ENCODE results near the gene ATP6V1D.
"Not testable (repeated sequence)": the region's sequence is repeated elsewhere in the genome, so short reads cannot be mapped to it uniquely, and the experiment has no call there.

The ATP6V1D gene

GRCh38 chr14:67370830-67371229 lies 11.2 kb upstream of the ATP6V1D start:
- no peak for DNase-seq

DNA sequence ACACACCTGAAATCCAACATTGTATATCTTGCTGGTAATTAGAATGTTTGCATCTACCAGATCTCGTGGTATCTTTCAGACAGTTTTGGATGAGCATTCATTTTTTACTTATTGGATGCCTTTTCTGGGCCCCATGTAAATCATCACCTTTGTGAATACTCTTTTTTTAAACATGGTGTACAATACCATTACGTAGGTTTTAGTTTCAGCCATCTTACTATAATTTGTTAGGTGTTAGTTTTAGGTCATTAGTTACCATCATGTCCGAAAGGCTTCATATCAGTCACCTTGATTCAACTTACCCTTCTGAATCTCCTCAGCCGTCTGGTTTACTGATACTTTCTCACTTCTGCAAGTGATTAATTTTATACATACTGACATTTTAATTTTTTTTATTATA lies 5.9 kb upstream of the ATP6V1D start:
- no peak for DNase-seq

DNA sequence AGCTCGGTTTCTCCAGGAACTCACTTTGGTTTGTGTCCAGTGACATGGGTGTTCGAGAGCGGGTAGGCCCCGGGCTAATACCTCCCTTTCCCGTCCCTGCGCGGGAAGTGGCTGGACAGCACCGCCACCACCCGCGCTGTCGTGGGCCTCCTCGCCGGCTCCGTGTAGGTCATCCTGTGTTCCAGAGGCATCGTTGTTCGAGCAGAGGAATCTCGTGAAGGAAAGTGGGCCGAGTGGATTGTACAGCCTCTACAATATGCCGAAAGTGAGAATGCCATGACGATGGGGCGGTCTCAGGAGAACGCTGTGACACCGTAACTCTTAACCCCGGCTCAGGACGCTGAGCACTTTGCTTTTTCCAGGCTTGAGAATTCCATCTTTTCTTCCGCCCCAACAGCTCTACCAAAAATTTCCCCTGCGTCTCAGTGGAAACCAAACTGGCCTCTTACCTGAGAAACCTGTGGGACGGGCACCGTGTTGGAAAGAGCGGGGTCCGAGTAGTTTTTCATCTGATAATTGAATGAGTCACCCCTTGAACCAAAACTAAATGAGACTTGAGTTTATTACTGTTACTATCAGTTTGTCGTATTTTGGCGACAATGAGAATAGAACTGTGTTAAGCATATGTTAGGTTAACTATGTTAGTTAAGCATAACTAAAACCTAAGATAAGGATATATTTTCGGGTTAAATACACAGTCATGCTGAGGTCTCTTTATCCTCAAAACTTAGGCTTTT lies 1.0 kb upstream of the ATP6V1D start:
- no peak for DNase-seq

DNA sequence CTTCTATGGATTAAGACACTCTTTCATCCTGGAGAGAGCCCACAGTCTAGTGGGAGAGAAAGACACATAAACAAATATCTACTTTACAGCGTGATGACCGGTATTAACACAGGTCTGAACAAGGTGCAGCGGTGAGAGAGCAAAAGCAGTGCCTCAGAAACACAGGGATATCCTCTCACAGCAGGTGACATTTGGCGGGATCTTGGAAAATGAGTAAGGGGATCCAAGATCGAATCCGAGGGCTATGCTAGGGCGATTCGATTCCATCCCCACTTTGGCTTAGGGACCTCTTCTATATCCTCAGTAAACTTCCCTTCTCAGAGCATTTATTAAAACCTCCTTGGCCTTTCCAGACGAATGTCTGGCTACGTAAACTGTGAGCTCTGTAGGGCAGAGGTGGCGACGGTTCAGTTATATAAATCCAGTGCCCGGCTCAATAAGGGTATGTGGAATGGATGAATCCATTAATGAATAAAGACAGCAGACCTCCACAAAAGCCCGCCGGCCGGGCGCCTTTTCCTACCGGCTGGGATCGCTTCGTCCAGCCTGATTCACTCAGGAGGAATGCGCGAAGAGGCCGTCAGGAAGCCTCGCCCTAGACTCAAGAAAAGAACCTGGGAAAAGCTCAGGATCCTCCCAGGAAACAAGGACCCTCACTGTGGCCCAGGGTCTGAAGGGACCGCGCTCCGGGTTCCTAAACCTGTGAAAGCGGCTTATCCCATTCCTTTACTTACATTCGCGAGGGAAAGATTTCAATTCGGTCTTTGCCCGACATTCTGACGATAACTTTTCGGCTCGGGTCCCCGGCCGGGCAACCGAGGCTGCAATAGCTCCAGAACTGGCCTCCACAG lies 455 bp downstream of the ATP6V1D start:
- DNase-seq, result no peak

GRCh38 chr14:67357969-67358354 lies 1.6 kb downstream of the ATP6V1D start:
- no peak for DNase-seq

DNA sequence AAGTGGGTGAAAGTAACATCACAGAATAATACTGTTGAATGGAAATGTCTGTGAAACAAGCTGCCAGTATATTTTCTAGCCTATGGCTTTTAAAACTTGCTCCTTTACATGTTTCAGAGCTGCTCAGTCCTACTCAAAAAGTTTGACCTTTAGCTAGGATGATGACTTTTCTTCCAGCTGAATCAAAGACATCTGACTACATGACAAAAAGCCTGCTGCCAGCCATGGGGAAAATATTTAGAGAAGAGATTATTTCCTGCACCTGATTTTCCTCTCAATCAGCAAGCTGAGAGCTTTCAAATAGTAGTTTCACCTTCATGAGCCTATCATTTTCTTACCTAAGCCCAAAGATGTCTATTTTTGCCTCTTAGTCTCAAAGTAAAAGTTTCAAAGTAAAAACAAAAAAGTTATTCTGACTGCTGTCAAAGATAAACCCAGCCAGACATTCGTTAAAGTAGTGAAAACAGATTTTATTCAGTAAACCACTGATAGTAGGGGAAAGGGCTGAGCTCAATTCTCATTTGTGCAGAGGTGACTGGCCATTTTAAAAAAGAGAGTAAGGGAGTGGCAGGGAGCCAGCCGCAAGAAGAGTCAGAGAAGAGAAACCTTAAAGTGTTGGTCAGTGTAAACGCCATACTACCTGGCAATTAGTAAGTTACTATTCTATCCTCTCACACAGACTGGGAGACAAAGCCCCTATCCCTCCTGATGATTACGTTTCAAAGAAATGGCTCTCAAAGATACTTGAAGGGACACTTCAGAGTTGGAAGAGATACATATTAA lies 2.2 kb downstream of the ATP6V1D start:
- DNase-seq, result no peak

DNA sequence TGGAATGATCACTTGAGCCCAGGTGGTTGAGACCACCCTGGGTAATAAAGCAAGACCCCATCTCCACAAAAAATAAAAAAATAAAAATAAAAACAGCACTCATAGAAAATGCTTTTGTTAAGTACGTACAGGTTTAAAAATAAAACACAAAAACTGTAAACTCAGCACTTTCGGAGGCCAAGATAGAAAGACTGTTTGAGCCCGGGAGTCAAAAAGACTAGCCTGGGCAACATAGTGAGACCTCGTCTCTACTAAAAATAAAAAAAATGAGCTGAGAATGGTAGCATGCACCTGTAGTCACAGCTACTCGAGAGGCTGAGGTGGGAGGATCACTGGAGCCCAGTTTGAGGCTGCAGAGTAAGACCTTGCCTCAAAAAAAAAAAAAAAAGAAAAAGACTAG lies 7.5 kb downstream of the ATP6V1D start:
- DNase-seq, result no peak

GRCh38 chr14:67345583-67345982 lies 14.0 kb downstream of the ATP6V1D start:
- DNase-seq, result no peak

DNA sequence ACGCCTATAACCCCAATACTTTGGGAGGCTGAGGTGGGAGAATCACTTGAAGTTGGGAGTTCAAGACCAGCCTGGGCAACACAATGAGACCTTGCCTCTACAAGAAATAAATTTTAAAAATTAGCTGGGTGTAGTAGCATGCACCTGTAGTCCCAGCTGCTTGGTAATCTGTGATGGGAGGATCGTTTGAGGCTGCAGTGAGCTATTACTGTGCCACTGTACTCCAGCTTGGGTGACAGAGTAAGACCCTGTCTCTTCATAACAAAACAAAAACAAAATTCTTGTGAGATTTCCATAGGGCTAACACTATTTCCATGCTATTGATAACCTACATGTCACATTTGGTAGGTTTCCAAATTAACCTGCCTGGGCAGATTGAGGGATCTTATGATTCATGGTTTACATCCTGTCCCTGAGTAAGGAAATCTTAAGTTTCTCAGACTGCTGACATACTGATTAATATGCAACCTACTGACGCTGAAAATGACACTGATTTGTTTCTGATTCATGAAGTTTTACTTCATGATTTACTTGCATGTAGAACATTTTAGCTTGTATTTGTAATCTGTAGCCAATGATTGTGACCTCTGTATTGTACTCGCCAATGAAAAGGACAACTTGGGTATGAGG lies 15.9 kb downstream of the ATP6V1D start:
- DNase-seq, result no peak

GRCh38 chr14:67341231-67341630 lies 18.4 kb downstream of the ATP6V1D start:
- DNase-seq, result not testable (repeated sequence)

DNA sequence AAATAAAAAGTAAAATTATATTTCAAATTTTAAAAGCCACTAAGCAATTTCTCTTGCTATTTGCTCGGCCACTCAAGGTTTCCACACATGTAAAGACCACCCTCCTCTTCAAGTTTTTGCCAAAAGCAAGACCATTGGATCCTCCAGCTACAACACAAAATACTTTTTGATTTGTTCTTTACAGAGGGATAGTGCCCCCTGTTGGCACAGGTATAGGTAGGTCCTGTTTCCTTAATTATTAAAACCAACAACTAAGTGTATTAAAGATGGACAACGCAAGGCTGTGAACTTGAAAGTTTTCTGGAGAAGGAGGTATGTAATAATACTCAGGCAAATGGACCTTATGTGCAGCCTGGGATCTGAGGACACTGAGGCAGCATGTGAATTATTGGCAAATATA lies 23.8 kb downstream of the ATP6V1D start:
- no peak for DNase-seq

DNA sequence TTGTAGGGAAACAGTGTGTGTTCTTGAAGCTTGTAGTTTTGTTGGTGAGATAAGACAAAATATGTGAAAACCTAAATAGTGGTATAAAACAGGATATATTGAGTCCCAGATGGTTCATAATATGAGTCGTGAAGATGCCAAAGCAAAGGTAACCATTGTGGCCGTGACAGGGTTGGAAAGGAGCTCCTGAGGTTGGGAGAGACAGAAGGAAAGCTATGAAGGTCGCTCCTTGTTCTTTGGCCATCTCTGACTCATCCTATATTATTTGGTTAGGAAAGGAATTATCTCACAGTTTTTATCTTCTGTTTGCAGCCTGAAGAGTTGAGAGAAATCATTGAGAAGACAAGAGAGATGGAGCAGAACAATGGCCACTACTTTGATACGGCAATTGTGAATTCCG lies 27.1 kb downstream of the ATP6V1D start:
- no peak for DNase-seq

DNA sequence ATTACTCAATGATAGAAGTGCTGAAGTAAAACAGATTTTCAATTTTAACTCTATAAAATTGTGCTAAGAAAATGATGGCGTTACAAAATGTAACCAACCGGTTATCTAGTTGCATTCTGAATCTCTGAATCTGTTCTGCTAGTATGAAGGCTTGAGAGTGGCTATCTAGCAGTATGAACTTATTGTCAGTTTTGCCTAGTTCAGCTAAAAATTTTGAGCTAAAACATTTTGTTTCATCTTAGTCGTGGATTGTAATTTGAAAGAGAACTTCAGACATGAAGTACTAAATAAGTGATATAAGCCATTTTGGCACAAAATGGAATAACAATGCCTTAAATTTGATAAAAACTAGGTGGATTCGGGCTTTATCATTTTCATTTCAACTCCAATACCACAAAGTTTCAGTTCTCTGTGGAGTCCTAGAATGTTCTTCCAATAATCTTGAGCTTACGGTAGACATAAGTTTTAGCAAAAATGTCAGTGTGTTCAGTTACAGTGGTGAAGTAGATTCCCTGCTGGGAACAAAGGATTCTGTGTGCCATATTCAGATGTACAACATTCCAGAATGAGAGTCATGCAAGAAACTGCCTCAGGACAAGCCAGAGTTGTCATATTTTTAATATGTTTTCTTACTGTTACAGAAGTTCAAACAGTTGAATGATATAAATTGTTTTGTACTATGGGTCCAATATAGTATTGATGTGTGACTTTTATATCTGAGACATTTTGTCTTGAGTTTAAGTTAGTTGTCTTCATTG lies 28.1 kb downstream of the ATP6V1D start:
- DNase-seq, result no peak

- DNase-seq, result not testable (repeated sequence)
Measured at GRCh38 chr14:67329666-67330065, 29.9 kb downstream of the ATP6V1D start.

DNA sequence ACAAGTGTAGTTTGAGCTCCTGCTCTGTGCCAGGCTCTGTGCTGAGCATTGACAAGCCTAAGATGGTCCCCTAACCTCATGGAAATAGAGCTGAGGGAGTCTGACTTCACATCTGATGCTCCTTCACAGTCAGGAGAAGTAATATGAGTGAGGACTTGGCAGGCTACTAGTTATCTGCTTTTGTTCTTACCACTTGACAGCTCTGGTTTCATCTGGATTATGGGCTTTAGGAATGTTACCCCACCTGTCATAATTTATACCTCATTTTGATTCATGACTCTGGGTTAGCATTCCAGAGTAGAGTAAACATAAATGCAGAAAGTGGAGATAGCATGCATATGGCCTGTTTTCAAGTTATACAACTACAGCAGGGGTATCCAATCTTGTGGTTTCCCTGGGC lies 40.5 kb downstream of the ATP6V1D start:
- no peak for DNase-seq

GRCh38 chr14:67317822-67318221 lies 41.8 kb downstream of the ATP6V1D start:
- DNase-seq, result no peak

DNA sequence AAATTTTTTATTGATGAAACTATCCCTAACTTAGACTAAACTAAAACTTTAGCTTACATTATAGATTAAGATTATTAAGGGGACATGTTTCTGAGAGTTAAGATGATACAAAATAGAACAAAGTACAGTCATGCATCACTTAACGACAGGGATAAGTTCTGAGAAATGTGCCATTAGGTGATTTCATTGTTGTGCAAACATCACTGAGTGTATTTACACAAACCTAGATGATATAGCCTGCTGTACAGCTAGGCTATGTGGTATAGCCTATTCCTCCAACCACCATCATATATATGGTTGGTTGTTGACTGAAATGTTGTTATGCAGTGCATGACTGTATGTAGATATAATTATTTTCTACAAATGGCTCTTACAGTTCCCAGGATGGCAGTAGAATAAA lies 46.5 kb downstream of the ATP6V1D start:
- no peak for DNase-seq

DNA sequence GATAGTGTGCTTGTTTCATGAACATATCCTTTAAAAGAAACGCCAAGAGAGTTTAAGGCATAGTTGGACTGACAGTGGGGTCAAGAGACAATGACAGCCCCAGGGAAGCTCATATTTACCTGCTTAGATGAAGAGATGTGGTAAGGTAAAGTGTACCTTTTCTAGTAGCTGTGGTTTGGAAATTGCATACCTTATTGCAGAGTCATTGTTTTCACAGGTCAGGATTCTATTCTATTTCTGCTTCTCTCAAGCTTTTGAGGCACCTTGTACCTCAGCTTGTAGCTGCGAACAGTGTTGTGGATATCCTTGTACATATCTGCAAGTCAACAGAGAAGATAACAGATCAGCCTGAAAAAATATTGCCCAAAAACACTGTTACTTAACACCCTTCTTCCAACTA lies 47.7 kb downstream of the ATP6V1D start:
- no peak for DNase-seq

All from T-helper 9 cell (primary cell).